Parathyroid adenoma (tissue), 2 donors: Measurements from ENCODE around the gene SLC39A9.
A peak's percentile ranks its signal among the peaks of the same experiment; 100 is the strongest.

Source experiments
- H2AFZ ChIP-seq: fragments of 300-600 bp; sonication (generic); one replicate; pipeline ENCODE4 v1.7.0; 2017; ENCODE audit warnings: antibody characterized with exemption, mild to moderate bottlenecking
- H3K27ac ChIP-seq: fragments of 300-600 bp; sonication (generic); one replicate; pipeline ENCODE4 v1.7.0; 2017
- H3K27me3 ChIP-seq: fragments of 300-600 bp; sonication (generic); one replicate; pipeline ENCODE4 v1.7.0; 2017; ENCODE audit warnings: low read length; ENCODE audit not compliant: control insufficient read depth, insufficient read depth
- H3K36me3 ChIP-seq: fragments of 300-600 bp; sonication (generic); one replicate; pipeline ENCODE4 v1.7.0; 2017; ENCODE audit warnings: low read length; ENCODE audit not compliant: control insufficient read depth, insufficient read depth
- H3K4me1 ChIP-seq: fragments of 300-600 bp; sonication (generic); one replicate; pipeline ENCODE4 v1.7.0; 2017; ENCODE audit warnings: control low read depth
- H3K4me2 ChIP-seq: fragments of 300-600 bp; sonication (generic); one replicate; pipeline ENCODE4 v1.7.0; 2017; ENCODE audit warnings: low read length
- H3K4me3 ChIP-seq: fragments of 300-600 bp; sonication (generic); one replicate; pipeline ENCODE4 v1.7.0; 2017; ENCODE audit warnings: low read depth, low read length
- H3K79me2 ChIP-seq: fragments of 300-600 bp; sonication (generic); one replicate; pipeline ENCODE4 v1.7.0; 2017; ENCODE audit warnings: control low read depth
- H3K9ac ChIP-seq: fragments of 300-600 bp; sonication (generic); one replicate; pipeline ENCODE4 v1.7.0; 2017; ENCODE audit warnings: mild to moderate bottlenecking
- H3K9me3 ChIP-seq: fragments of 300-600 bp; sonication (generic); one replicate; pipeline ENCODE4 v1.7.0; 2017; ENCODE audit warnings: low read length; ENCODE audit not compliant: control insufficient read depth
- TF ChIP-seq, protein P1 (sequence below): fragments of 300-600 bp; sonication (generic); IDR thresholded peaks from one replicate; pipeline ENCODE4 v1.7.0; 2017; ENCODE audit warnings: antibody characterized with exemption, mild to moderate bottlenecking
- donor health status: primary hyperparathyroidism.

Gene SLC39A9

DNA sequence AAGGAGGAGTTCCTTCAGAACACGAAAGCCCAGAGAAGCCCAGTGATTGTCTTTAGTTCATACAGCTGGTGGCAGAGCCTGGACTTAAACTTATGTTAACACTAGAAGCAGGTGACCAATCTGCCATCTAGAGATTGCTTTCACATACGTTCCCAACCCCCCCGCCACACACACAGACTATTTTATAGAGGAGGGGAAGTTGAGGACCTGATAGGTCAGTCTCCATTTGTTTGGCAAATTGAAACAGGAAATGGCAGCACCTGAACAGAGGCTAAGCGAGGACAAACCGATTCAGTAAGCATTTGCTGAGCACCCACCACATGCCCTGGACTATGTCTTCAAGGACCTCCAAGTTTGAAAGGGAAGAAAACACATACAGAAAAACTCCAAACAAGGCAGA lies 81.2 kb downstream of the SLC39A9 start:
- Histone ChIP-seq H3K4me1 (peaks cover 2% of the 10 kb centered on the region), H3K4me3 (no peak overlapping the region), H3K36me3 (no peaks in the 10 kb centered on the region), H3K4me2 (no peak overlapping the region), H3K9me3 (no peaks in the 10 kb centered on the region), H2AFZ (no peak overlapping the region), H3K9ac (no peak overlapping the region), H3K27ac (no peak overlapping the region), H3K79me2 (no peaks in the 10 kb centered on the region), H3K27me3 (no peaks in the 10 kb centered on the region)
- TF ChIP-seq, protein P1, sequence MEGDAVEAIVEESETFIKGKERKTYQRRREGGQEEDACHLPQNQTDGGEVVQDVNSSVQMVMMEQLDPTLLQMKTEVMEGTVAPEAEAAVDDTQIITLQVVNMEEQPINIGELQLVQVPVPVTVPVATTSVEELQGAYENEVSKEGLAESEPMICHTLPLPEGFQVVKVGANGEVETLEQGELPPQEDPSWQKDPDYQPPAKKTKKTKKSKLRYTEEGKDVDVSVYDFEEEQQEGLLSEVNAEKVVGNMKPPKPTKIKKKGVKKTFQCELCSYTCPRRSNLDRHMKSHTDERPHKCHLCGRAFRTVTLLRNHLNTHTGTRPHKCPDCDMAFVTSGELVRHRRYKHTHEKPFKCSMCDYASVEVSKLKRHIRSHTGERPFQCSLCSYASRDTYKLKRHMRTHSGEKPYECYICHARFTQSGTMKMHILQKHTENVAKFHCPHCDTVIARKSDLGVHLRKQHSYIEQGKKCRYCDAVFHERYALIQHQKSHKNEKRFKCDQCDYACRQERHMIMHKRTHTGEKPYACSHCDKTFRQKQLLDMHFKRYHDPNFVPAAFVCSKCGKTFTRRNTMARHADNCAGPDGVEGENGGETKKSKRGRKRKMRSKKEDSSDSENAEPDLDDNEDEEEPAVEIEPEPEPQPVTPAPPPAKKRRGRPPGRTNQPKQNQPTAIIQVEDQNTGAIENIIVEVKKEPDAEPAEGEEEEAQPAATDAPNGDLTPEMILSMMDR, result no peak

DNA sequence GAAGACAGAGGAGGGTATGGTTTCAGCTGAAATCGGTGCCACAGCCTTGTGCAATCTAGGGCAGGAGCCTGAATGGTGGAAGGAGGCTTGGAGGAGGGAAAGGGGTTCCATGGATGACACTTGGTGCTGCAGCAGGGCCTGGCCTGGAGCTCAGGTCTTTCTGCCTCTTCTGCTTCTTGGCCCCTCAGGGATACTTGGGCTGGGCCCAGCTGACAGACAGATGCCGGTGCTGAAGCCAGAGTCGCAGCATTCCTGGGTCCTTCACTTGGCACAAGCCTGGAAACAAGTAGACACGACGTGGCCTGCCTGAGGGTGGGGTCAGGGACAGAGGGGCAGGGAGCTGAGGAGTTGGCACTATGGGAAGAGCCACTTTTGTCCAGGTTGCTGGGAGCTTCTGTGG lies 81.6 kb downstream of the SLC39A9 start:
- H3K79me2 ChIP-seq, result no peaks in the 10 kb centered on the region
- H3K4me1 ChIP-seq, result peaks cover 2% of the 10 kb centered on the region
- no peak overlapping the region for H3K9ac ChIP-seq
- no peaks in the 10 kb centered on the region for H3K27me3 ChIP-seq
- no peaks in the 10 kb centered on the region for H3K9me3 ChIP-seq
- no peak overlapping the region for H2AFZ ChIP-seq
- H3K4me2 ChIP-seq, result no peak overlapping the region
- no peak overlapping the region for H3K27ac ChIP-seq
- TF ChIP-seq, protein P1, result no peak
- H3K36me3 ChIP-seq, result no peaks in the 10 kb centered on the region
- no peak overlapping the region for H3K4me3 ChIP-seq

DNA sequence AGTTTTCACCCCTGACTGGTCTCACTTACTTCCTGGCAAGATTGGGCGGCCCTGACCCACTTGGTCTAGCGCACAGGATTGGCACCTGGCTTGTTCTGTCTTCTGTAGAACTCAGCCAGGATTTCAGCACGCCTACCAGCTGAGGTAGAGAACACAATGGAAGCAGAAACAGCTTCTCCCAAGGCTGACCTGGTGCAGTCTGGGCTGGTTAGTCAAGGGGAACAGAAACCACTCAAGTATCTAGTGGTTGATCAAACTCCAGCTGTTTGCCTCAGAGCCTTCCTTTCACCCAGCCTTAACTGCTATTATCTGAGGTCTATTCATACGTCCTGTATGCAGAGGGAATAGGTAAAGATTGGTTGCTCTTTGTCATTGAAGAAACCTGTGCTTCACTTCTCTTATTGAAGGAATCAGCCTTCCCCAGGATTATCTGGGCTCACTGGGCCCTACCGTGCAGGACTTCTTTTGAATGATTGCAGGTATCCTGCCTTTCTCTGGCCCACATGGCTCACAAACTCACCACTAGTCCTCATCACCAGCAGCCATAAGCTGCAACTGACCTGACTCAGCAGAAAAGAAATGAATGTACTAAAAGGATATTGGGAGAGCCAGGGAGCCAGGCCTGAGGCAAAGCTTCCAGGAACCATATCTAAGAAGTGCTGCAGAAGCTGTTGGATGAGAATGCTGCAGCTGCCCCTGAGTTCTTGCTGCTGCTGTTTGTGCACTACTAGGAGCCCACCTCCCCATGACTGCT lies 83.5 kb downstream of the SLC39A9 start:
- Histone ChIP-seq H3K27me3 (no peaks in the 10 kb centered on the region), H3K4me1 (peaks cover 2% of the 10 kb centered on the region), H3K4me3 (no peak overlapping the region), H2AFZ (no peak overlapping the region), H3K27ac (no peak overlapping the region), H3K36me3 (no peaks in the 10 kb centered on the region), H3K79me2 (no peaks in the 10 kb centered on the region), H3K9ac (no peak overlapping the region), H3K9me3 (no peaks in the 10 kb centered on the region), H3K4me2 (no peak overlapping the region)
- TF ChIP-seq, protein P1, result no peak

DNA sequence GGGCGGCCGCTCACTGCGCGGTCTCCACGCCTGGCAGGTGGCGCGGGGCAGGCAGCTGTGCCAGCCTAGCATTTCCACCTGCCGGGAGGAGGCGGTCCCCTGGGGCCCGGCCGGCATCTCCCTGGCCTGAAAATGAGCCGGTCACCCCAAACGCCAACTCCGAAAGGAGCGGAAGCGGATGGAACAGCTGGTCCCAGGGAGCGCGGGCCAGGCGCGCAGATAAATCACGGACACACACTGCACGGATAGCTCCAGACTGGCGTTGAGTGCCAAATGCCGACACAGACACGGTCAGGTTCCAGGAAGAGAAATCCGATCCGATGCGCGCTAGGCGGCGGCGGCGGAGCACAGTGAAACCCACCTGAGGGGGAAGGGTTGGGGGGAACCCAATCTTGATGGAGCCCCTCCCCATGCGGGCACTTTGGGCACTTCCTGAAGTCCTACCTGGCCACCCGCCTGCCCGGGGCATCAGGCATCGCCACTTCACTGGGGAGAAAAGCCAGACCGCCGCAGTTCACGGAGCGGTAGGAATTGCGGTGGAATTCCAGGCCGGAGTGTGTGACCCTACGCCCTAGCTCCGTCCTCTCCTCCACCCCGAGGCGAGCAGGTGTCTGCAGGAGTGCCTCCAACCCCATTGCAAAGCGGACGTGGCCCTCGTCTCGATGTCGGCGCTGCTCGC lies 85.4 kb downstream of the SLC39A9 start:
- H3K27me3 ChIP-seq, result no peaks in the 10 kb centered on the region
- TF ChIP-seq, protein P1, result no peak
- no peaks in the 10 kb centered on the region for H3K79me2 ChIP-seq
- peak overlapping the region; percentile 80 for H2AFZ ChIP-seq
- peak overlapping the region; percentile 69 for H3K27ac ChIP-seq
- H3K4me1 ChIP-seq, result peaks cover 2% of the 10 kb centered on the region
- H3K9me3 ChIP-seq, result no peaks in the 10 kb centered on the region
- no peak overlapping the region for H3K9ac ChIP-seq
- peak overlapping the region; percentile 98 for H3K4me2 ChIP-seq
- H3K36me3 ChIP-seq, result no peaks in the 10 kb centered on the region
- H3K4me3 ChIP-seq, result peak overlapping the region; percentile 66
